GM13977 (cell line): ENCODE data around the gene C10orf105.

ENCODE experiments used
- DNase-seq: peaks from one replicate; pipeline ENCODE4 v3.0.0; 2012; ENCODE audit warnings: low spot score
- in situ Hi-C: fragments of 300-500 bp; cut with MboI; formaldehyde crosslinking; loops from one replicate; pipeline ENCODE4 v1.12.0; 2022; ENCODE audit warnings: low sequenced_read_pairs, low pct_unique_long_range_greater_than_20kb, mixed read lengths, inconsistent platforms; ENCODE audit not compliant: unreplicated experiment
- TF ChIP-seq, protein P1 (sequence below): IDR thresholded peaks from 2 replicates; pipeline ENCODE4 v1.5.1; 2012; ENCODE audit warnings: mild to moderate bottlenecking, control low read depth; ENCODE audit not compliant: insufficient read depth; ENCODE audit errors: extremely low read depth, missing control alignments

Gene C10orf105

DNA sequence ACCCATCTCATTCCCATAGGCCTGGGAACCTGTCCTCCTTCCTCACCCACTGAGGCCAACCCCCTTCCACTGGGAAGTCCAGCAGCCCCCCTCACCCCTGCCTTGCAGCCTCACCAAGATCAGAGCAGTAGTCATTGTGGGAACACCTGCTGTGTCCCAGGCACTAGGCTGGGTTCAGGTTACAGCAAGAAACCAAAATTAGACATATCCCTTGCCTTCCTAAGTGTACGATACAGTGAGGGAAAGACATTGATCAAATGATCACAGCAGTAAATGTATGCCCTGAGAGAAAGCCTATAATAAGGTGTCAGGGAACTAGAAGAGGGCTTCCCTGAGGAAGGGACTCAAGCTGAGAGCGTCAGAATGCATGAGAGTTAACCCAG, 17.0 kb upstream of the C10orf105 start:
- in situ Hi-C loops = no loop called here
- TF ChIP-seq, protein P1, sequence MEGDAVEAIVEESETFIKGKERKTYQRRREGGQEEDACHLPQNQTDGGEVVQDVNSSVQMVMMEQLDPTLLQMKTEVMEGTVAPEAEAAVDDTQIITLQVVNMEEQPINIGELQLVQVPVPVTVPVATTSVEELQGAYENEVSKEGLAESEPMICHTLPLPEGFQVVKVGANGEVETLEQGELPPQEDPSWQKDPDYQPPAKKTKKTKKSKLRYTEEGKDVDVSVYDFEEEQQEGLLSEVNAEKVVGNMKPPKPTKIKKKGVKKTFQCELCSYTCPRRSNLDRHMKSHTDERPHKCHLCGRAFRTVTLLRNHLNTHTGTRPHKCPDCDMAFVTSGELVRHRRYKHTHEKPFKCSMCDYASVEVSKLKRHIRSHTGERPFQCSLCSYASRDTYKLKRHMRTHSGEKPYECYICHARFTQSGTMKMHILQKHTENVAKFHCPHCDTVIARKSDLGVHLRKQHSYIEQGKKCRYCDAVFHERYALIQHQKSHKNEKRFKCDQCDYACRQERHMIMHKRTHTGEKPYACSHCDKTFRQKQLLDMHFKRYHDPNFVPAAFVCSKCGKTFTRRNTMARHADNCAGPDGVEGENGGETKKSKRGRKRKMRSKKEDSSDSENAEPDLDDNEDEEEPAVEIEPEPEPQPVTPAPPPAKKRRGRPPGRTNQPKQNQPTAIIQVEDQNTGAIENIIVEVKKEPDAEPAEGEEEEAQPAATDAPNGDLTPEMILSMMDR = no peak
- no peak for DNase-seq

DNA sequence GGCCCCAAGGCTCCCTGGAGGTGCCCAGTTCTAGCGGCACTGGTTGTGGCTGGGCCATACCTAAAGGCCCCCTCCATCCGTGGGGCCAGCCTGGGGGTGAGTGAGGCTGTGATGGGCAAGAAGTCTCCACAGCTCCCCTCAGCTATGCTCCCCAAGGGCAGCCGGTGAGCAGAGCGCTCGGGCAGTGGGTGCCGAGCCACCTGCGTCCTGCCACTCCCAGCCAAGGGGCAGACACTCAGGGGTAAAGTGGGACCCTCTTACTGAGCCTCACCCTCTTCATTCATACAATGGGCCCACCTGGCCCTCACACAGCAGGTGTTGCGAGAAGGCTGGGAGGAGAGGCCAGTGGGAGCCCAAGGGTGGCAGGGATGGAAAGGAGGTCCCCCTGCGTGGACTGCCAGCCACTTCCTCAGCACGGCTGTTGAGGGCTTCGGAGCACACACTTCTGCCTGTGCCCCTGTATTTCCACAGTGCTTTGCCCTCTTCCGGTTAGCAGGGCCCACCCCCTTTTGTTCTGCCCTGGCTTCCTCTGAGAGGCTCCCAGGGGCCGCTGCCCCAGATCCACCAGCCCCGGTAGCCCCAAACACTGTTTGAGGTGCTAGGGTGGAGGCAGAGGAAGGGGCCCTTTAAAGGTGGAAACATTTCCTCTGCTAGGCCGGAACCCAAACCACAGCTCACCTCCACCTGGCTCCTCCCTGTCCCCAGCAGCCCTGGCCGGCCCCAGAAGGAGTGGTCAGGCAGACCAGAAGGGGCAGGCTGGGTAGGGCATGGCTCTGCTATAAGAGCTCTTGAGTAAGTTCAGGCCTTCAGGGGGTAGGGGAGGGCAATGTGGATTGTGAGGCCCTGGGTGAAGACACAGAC, 16.4 kb upstream of the C10orf105 start:
- in situ Hi-C loops = no loop called here
- no peak for DNase-seq
- TF ChIP-seq, protein P1 = no peak

DNA sequence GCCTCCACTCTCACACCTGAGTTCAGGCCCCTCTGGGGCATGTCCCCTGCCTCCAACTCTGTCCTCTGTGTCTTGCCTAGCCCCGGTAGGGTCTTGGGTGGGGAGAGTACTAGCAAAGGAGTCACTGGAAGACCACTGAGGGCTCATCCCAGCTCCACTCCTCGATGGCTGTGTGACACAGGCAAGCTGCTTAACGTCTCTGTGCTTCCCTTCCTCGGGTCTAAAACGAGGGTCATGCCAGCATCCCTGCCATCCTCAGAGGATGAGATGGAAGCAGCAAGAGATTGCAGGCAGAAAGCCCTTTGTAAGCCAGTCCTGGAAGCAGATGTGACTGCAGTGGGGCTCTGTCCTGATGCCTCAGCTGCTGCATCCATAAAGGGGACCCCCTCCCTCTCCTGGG, 15.2 kb upstream of the C10orf105 start:
- TF ChIP-seq, protein P1 = no peak
- in situ Hi-C loops = no loop called here

DNA sequence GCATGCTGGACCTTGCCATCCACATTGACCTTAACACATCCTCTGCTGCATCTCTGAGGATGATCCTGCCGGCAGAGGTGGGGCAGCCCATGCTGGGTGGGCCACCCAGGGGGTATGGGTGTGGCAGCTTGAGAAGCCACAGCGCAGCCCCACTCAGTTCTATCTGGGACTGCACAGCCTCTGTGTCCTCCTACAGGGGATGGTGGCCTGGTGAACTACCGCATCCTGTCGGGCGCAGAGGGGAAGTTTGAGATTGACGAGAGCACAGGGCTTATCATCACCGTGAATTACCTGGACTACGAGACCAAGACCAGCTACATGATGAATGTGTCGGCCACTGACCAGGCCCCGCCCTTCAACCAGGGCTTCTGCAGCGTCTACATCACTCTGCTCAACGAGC, 12.2 kb upstream of the C10orf105 start:
- TF ChIP-seq, protein P1 = no peak
- in situ Hi-C loops = no loop called here
- no peak for DNase-seq

More for the DNA sequence above, 15.2 kb upstream of the C10orf105 start:
- no peak for DNase-seq

DNA sequence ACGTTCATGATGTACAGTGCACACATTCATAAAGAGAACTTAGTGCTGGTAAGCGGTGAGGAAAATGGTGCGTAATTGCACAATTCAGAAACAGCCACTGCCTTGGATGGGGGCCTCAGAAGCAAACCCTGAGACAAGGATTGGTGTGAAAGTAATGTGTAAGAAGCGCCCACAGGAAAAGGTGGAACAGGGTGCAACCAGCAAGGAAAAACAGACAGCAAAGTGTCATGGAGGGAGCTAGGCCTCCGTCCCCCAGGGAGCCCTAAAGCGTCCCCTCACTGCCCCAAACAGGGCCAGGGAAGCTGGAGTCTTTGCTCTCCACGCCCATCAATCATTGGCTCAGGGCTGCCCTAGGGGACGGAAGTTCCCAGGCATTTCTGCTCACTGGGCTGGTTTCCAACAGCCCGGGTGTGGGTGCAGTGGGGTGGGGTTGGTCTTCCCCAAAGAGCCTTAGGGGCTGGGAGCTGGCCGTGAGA, 9.6 kb upstream of the C10orf105 start:
- DNase-seq = no peak

DNA sequence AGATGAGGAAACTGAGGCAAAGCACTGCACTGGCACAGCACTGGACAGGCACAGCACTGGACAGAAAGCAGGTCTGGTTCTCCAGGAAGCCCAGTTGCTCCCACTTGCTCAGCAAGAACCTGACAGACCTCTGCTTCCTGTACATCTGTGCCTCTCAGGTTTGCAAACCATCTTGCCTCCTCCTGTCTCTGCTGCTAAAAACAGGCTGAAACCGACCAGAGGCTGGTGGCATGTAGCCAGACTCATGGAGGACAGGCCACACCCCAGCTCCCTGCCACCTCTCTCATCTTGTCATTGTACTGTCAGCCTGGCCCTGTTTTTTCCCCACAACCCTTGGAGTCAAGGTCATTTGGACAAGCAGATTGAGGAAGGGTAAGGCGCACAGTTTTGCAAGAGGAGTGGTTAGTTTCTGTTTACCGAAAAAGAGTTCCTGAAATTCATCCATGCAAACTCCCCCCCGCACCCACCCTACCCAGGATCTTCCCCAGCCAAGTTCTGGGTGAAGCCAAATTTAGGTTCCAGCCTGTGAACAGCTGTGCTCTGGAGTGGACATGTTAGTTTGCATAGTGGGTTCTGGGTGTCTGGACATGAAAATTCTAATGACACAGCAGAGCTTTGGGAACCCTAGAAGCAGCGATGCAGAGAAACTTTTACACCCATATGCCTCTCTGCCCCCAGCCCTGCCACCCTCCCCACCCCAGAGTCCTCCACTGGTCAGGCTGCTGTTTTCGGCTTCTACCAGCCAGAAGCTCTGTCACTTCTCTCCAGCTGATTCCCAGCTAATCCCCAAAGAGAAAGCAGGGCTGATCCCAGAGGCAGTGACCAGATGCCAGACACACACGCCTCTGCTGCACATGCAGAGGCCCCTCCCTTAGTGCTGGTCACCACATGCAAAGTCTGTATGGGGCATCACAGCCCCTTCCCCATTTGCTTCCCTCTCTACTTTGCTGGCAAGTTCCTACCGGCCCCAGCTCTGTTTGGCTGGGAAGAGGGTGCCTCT, 8.5 kb upstream of the C10orf105 start:
- TF ChIP-seq, protein P1 = no peak

More for the DNA sequence above, 9.6 kb upstream of the C10orf105 start:
- TF ChIP-seq, protein P1 = no peak
- in situ Hi-C loops = no loop called here

More for the DNA sequence above, 8.5 kb upstream of the C10orf105 start:
- in situ Hi-C loops = no loop called here
- DNase-seq = peak; percentile 81
